Measurements from ENCODE around the gene INPP4B.

INPP4B gene

DNA sequence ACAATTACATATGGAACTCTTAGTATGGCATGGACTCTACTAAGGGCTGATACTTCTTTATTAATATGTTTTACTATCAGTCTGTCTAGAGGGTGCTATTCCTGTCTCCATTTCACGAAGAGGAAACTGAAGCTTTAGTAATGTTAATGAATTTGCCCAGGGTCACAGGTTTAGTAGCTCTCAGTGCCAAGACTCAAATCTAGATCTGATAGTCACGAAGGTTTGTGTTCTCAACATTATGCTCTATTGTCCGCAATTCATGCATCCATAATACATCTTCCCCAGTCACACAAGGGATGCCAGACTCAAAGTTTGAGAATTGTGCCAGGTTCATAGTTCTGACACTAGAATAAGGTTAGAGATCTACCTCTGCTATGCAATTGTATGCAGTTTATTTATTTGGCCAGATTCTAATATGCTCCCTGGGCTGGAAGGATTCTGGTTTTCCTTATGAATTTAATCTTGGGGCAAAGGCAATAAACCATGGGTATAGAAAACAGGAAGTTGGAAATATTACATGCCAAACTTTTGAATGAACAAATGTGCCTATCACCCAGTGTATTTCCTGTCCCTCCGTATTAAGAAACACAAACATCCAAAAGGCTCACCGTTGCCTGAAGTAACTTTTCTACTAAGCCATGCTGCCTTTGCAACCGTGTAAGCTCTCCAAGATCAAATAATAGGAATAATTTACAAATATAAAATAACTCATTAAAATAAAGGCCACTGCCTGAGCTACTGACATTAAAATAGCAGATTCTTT is 478.5 kb downstream of the INPP4B start:
- DNase-seq = no peak

DNA sequence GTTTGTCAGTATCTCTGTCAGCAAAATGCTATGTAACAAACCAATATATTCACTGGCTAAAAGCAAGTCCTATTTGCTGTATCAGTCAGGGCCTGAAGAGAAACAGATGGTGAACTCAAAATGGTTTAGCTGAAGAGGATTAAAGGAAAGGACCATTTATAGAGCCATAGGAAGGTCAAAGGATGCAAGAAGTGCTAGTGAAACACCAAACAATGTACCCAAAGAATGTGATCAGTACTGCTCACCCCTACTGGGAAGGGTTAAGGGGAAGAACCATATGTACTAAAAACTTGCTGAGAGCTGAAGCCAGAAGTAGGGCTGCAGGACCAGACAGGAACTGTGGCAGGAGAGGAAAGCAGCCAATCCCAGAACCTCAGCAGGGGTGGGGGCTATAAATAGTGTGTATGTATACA is 479.3 kb downstream of the INPP4B start:
- no peak for DNase-seq

DNA sequence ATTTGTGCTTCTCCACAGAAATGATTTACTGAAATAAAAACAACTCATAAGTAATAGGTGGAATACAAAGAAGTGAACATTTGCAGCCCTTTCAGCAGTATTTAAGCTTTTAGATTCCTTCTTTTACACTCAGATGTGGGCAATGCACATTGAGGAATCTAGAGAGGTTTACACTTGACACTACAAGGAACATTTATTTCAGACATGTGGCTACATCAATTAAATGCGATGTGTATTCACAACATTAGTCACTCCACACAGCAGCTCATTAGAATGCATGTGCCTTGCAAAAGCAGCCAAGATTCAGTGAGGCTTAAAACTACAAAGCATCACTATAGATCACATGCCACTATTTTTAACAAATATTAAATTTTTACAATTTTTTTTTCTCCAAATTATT is 480.7 kb downstream of the INPP4B start:
- DNase-seq = no peak

DNA sequence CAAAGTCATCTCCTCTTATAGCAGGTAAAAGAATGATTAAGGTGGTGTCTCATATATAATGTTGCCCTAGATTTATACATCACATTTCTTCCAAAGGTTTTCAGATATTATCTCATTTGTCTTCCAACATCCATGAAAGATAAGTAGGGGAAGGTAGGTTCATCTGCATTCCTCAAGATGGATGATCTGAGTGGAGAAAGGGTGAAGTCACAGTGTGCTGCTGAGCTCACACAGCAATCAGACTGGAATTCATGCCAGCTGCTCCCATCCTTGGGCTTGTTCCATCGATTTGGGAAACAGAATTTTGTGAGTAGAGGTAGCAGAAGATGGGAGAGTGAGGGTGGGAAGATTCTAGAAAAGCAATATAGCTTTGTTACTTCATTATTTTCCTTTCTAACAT is 482.4 kb downstream of the INPP4B start:
- no peak for DNase-seq

DNA sequence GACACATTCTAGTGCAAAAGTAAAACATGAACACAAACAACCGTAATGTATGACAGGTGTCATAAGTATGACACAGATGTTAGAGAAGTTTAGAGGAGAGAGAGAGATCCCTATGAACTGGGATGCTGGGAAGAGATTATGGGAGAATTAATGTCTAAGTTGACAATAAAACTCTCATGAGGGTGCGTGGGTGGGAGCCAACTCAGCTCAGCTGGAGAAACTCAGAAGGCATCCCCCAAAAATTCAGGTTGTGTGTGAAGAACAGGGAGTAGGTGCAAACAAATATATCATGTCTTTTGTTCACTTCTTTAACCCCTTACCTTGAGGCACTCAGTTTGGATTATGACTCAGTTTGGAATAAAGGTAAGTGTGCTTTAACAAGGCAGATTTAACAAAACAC is 484.1 kb downstream of the INPP4B start:
- DNase-seq = no peak

DNA sequence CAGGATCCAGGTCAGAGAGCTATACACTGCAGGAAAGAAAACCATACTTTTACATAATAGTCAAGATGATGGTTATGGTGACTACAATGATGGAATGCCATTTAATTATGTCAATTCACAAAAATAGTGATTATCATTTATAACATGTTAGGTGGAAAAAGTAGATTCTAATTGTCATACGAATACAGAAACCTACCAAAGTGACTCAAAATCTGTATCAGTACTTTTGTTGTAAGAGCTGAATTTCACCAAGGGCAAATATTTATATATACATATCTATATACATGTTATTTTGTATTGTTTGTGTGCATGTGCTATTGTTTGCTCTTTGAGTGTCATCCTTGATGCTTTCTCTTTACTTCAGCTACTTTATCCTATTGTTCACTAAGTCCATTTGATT is 485.4 kb downstream of the INPP4B start:
- no peak for DNase-seq

DNA sequence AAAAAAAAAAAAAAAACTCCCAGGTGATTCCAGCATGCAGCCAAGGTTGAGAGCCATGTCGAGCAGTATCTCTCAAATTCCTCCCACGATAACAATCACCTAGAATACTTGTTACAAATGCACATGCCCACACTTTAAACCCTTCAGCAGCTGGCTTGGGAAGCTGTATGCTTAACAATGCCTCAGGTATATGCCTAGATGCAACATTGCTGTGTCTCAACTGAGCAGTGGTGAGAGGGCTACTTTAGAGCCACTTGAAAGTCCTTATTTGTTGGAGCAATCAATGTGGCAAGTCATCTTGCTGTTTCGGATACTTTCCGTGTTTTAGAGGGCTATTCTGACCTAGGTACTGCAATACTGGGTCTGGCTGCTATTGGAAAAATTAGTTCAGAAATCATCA is 487.4 kb downstream of the INPP4B start:
- DNase-seq = no peak

DNA sequence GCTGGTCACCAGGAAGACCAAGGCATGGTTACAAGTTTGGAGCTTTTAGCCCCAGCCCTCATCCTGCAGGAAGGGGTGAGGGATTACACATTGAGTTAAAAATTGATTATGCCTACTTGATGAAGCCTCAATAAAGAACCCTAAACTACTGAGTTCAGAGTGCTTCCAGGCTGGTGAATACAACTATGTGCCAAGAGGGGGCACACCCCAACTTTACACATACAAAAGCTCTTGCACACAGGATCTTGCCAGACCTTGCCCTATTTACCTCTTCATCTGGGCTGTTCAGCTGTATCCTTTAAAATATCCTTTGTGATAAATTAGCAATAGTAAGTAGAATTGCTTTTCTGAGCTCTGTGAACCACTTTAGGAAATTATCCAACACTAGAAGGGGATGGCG is 489.3 kb downstream of the INPP4B start:
- DNase-seq = peak in 1 of 2 donors; percentile 37

DNA sequence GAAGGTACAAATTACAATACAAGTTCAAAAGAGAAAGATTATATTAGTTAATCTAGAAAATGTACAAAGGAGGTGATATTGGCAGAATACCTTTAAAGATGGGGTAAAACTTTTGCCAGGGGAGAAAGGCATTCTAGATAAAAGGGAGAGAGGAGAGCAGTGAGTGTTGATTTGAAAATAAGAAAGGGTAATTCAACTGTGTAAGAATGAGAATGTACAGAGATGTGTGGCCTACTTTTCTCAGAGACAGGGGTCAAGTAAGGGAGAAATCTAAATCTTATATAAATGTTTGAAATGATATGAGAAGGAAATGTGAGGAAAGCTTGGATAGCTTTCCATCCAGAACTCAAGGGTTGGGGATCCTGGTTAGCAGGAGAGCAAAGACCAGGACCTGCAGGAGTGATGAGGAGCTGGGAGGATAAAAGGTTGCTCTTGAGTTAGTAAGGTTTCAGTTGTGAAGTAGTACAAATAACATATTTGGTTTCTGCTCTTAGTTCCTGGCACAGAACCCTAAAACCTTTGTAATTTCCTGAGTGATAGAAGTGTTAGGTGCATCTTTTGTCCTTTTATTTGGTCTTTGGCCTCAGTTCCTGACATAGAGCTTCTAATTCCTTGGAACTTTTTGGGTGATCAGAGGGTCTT is 489.9 kb downstream of the INPP4B start:
- no peak for DNase-seq

DNA sequence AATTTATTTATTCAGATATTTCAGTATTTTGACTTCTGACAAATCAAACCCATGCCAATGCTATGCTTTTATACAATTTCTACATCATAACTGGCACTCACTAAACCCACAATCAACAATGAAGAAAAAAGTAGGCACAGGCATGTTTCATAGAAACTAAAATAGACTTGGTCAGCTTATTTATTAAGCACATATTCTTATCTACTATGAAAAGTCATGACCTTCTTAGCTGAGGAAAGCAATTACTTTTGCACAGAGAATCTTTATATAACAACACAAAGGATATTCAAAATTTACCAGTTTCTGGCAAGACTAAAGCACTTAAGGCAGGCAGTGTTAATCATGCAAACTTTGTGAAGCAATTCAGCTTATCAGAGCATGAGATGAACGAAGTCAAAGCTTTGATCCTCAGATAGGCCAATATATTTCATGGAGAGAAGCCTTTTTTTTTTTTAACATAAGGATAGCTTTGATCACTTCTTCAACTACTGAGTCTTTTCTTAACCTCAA is 490.6 kb downstream of the INPP4B start:
- no peak for DNase-seq

DNA sequence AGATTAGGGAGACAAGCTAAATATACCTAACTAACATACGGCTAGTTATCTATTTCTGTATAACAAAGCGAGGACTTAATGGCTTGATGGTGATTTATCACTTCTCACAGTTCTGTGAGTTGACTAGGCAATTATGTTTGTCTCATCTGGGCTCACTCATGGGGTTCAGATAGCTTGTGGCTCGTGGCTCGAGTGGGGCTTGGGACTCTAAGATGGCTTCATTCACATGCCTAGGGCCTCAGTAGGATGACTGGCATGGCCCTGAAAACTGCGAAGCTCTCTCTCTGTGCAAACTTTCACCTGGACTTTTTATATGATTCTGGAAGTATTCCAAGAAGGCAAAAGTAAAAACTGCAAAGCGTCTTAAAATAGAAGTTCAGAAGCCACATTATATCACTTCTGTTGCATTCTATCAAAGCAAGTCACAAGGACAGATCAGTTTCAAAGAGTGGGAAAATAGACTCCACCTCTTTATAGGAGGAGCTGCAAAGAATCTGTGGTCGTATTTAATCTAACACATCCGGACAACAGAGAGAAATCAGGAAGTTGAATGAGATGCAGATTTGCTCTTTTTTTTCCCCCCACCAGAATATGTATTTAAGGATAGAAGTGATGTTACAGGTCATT is 491.2 kb downstream of the INPP4B start:
- DNase-seq = peak in 1 of 2 donors; percentile 67

DNA sequence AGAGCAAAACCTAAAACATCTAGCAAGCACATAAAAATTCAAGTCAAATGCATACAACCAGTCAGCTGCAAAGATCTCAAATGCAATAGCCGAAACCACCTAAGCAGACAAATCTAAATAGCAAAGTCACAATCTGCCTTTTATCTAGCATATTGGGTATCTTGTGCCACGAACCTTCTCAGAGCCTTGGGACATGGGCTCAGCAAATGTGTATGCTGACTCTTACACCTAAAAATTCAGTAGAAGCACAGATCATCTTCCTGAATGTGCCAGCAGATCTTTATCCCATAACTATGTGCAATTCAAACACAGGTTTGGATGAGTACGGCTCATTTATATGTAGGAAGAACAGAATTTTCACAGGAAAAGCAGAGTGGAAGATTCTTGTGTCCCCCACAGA is 492.1 kb downstream of the INPP4B start:
- no peak for DNase-seq

DNA sequence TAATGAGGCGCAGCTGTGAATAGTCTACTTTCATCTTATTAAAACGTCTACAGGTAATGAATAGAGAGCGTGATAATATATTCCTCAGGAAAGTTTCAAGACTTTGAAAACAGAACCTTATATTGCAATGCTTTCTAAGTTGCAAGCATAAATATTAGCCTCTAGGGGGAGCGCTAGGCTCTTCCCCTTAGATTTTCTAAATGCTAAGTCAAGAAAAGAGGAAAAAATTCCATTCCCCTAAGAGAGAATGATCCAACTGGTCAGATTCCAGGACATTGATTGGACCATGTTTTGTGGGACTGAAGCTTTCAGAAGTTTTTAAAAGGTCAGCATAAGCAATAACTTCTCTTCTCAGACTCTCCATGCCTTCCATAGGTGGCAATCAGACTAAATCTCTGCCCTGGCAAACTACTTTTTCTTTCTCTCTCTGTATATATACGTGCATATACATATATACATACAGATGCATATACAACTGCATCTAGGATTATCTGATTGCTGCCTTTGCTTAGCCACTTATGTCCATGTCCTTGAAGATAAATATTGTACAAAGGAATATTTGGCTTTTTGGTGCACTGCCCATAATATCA is 492.9 kb downstream of the INPP4B start:
- DNase-seq = peak in 1 of 2 donors; percentile 56

DNA sequence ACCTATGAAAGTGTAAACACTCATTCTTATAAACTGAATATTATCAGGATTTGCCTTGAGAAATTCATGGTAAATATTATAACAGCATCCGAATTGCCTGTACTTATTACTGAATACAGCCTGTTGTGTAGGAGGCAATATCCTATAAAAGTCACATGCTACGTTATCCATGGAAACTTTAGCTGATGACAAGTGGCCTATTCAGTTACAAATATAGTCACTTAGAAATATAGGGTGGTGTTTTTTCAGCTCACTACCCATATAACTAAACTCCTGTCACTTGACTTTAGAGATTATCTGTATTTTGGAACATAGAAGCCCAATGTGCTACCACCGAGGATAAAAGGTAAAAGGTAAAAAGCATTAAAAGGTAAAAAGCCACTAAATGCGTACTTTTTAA is 493.4 kb downstream of the INPP4B start:
- DNase-seq = no peak

DNA sequence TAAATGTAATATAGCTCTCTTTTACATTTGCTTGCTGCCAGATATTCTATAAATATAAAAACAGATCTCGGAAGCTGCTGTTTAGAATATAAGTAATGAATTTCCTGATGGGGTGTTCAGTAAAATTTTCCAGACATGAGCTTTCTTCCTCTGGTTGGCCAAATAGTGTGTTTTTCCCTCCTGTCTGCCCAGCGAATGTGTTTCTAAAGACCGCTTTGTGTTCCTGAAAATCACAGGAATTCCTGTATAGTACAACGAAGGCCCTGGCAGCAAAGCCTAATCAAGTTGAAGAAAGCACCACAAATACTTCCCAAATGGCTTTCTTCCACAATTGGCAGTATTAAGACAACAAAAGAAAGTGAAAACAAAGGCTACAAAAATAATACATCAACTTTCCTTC is 494.1 kb downstream of the INPP4B start:
- DNase-seq = no peak

DNA sequence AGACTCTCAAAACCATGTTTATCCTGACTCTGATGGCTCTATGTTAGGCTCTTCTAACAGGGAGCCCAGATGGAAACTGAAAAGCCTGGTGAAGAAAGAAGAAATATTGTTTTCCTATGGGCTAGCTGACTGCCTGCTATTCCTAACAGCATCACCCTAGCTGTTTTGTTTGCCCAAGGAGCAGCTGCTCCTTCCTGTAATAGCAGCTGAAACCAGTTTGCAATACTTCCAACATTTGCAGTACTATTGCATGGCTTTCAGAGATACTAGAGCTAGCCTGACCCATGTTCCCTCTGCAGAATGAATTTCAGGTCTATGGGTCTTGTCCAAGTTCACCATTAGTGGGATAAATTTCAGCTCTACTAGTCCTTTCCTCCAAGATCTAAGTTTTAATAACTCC is 495.2 kb downstream of the INPP4B start:
- no peak for DNase-seq

DNA sequence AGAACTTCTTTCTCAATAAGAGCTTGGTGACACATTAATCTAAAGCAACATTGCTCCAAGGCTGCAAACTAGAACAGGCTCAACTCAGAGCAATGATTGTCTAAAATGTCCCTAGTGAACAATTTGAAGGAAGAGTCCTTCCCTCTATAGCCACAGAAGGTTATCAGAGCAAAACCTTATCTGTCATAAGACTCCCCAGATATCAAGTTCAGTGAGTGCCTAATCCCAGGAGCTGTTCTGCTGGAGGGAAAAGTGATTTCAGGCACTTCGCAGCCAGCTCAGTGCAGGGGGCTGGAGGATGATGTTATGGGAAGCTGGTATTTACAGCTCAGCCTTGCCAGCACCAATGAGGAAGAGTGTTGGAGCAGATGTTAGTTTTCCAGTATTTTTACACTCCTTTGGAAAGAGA is 497.5 kb downstream of the INPP4B start:
- no peak for DNase-seq

DNA sequence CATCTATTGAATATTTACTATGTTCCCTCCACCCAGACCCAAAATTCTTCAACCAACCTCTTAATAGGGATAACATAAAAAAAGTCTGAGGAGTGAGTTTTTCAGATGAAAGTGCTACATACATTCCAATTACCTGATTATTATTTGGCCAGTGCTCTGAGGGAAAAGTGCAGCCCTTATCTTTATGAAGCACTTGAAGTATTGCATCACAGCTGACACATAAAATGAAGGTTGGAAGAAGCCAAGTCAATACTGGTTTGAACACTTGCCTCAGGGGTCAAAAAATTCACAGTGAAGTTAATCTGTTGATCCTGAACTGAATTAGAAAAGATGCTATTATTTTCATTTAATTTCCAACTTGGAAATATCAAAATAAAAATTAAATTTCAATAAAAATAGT is 498.9 kb downstream of the INPP4B start:
- no peak for DNase-seq

DNA sequence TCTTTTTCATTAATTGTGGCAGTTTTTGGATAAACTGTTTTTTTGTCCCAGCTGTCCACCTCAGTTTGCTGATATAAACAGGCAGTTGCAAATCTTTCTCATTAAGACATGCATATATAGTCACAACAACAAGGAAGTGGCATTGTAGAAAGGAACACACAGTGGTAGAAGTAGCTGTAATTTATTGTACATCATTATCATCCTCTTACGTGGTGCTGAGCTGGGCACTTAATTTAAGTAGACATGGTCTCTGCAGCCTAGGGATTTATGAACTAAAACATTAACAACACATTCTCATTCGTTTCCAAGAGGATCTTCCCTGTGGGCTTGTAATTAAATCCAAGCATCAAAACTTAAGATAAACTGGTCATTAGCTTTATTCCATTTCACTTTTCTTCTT is 500.2 kb downstream of the INPP4B start:
- no peak for DNase-seq

DNA sequence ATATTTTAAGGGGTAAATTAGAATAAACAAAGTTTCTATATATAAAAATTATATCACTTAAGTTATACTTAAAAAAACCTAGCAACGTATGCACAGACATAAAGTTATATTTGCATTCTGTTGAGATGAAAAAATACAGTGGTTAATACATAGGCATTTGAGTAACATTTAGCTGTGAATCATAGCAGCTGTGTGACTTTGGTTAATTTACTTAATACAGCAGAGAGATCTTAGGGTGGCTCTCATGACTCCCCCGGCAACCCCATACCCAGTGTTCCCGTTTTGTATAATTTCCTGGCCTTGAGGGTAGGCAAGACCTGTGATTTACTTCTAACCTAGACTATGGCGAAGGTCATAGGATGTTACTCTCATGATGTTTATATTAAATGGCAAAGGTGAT is 504.8 kb downstream of the INPP4B start:
- DNase-seq = no peak

DNA sequence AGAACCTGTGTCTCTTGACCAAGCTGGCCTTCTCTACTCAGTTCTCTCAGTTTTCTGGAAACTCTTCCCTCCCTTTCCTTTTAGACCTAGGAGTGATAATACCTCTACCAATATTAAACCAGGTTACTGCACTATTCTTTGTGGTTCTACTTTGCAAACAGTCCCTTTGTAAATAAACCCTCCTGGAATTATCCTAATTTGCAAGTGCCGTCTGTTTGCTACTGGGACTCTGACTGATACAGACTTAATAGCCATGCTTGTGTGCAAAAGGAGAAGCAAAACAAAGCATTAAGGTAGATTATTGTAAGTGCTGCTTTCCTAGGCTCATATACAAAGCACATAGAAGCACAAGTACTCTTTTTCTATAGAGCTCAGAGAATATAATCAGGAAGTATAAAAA is 507.0 kb downstream of the INPP4B start:
- no peak for DNase-seq

DNA sequence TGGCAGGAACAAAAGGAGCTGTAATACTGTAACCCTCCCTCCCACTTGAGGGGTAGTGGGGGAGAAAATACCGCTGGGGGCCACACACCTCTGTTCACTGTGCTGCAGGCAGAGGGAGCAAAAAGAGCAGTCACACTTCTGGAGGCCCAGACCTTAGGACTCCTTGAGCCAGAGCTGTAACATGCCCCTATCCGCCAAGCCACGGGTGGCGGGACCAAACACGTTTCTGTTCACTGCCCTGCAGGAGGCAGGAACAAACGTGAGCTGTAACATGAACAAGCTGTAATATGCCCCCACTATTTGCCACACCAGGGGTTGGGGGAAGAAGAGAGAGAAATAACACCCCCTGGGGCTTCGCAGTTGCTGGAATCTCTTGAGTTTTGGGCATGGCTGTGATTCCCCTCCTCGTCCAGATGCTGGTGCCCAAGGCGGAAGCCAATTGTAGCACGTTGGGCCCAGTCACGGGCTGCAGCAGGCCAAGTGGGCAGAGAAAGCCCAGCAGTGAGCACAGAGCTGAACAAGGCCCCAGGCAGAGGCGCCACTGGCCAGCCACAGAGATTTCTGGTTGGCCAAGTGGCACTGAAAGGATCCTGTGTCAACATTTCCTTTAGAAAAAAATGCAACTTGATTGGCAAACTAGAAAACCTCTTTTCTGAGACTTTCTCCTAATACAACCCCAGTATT is 509.7 kb downstream of the INPP4B start:
- no peak for DNase-seq

DNA sequence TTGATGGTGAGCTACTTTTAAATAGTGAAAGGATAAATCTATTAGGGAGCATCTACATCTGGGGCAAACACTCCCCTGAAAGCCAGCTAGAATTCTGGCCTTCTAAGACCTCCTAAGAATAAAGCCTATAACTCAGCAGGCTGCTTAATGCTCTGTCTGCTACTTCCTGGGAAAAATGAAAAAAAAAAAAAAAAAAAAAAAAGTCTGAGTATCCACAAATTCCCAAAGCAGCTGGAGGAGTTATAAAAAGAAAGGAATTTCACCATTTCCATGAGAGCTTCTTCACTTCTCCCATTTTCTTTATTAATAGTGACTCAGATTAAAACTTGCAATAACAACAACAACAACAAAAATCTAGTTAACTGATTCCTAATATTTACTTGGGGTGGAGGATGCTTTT is 511.2 kb downstream of the INPP4B start:
- DNase-seq = no peak
